Measurements from ENCODE around the gene LRRC4C. TPM values are rescaled to one million over a fixed set of nuclear protein-coding genes. Genes with fewer than 3 reads are reported as not detected.

LRRC4C gene
- total RNA-seq, 1 donor from 2014 or later = 0.41 TPM

GRCh38 chr11:40219401-40219800, 1240.1 kb downstream of the LRRC4C start:
- no peaks in the 10 kb centered on the region for H3K9me3 ChIP-seq (replicated peaks)
- no peak for DNase-seq
- H3K36me3 ChIP-seq = no peaks in the 10 kb centered on the region
- no peak overlapping the region for H3K4me3 ChIP-seq
- H3K27ac ChIP-seq (replicated peaks) = no peak overlapping the region
- H3K27me3 ChIP-seq (ENCODE audit: low read depth) = no peaks in the 10 kb centered on the region
- no peak for TF ChIP-seq CTCF (IDR thresholded peaks at IDR 0.05; ENCODE audit: borderline replicate concordance)
- intact Hi-C loops (cut with micrococcal nuclease) = no loop called here
- no peaks in the 10 kb centered on the region for H3K4me1 ChIP-seq

- no peaks in the 10 kb centered on the region for H3K9me3 ChIP-seq (replicated peaks)
- peak overlapping the region; percentile 28 for H3K27ac ChIP-seq (replicated peaks)
- H3K4me3 ChIP-seq = no peak overlapping the region
- intact Hi-C loops (cut with micrococcal nuclease) = no loop called here
- no peaks in the 10 kb centered on the region for H3K27me3 ChIP-seq (ENCODE audit: low read depth)
- DNase-seq = no peak
- H3K4me1 ChIP-seq = no peaks in the 10 kb centered on the region
- no peaks in the 10 kb centered on the region for H3K36me3 ChIP-seq
- TF ChIP-seq CTCF (IDR thresholded peaks at IDR 0.05; ENCODE audit: borderline replicate concordance) = no peak
Measured at GRCh38 chr11:40215556-40215955, 1243.9 kb downstream of the LRRC4C start.

GRCh38 chr11:40207416-40207815, 1252.0 kb downstream of the LRRC4C start:
- no peak overlapping the region for H3K4me3 ChIP-seq
- no peak for TF ChIP-seq CTCF (IDR thresholded peaks at IDR 0.05; ENCODE audit: borderline replicate concordance)
- no peaks in the 10 kb centered on the region for H3K4me1 ChIP-seq
- H3K27ac ChIP-seq (replicated peaks) = no peak overlapping the region
- DNase-seq = no peak
- H3K36me3 ChIP-seq = no peaks in the 10 kb centered on the region
- no peaks in the 10 kb centered on the region for H3K27me3 ChIP-seq (ENCODE audit: low read depth)
- H3K9me3 ChIP-seq (replicated peaks) = no peaks in the 10 kb centered on the region
- intact Hi-C loops (cut with micrococcal nuclease) = no loop called here

GRCh38 chr11:40204228-40204627, 1255.2 kb downstream of the LRRC4C start:
- Histone ChIP-seq H3K9me3 (replicated peaks) (no peaks in the 10 kb centered on the region), H3K4me1 (no peaks in the 10 kb centered on the region), H3K27me3 (ENCODE audit: low read depth) (no peaks in the 10 kb centered on the region), H3K4me3 (no peak overlapping the region), H3K36me3 (no peaks in the 10 kb centered on the region), H3K27ac (replicated peaks) (no peak overlapping the region)
- TF ChIP-seq CTCF (IDR thresholded peaks at IDR 0.05; ENCODE audit: borderline replicate concordance) = no peak
- no peak for DNase-seq
- intact Hi-C loops (cut with micrococcal nuclease) = no loop called here

- H3K36me3 ChIP-seq = no peaks in the 10 kb centered on the region
- no peak overlapping the region for H3K27ac ChIP-seq (replicated peaks)
- no peaks in the 10 kb centered on the region for H3K4me1 ChIP-seq
- no peak overlapping the region for H3K4me3 ChIP-seq
- intact Hi-C loops (cut with micrococcal nuclease) = no loop called here
- TF ChIP-seq CTCF (IDR thresholded peaks at IDR 0.05; ENCODE audit: borderline replicate concordance) = no peak
- H3K27me3 ChIP-seq (ENCODE audit: low read depth) = no peaks in the 10 kb centered on the region
- no peaks in the 10 kb centered on the region for H3K9me3 ChIP-seq (replicated peaks)
- DNase-seq = no peak
Measured at GRCh38 chr11:40203606-40204005, 1255.8 kb downstream of the LRRC4C start.

Measured in left ventricle myocardium inferior (tissue), 1 donor.